GM13976 (cell line): ENCODE results near the gene PNLIPRP1.

Experiments
- DNase-seq: peaks from one replicate; pipeline ENCODE4 v3.0.0; 2012; ENCODE audit warnings: low spot score
- in situ Hi-C: fragments of 300-500 bp; cut with MboI; formaldehyde crosslinking; loops from one replicate; pipeline ENCODE4 v1.12.0; 2022; ENCODE audit warnings: low sequenced_read_pairs, mixed read lengths, inconsistent platforms; ENCODE audit not compliant: unreplicated experiment
- TF ChIP-seq, protein P1 (sequence below): IDR thresholded peaks from 2 replicates; pipeline ENCODE4 v1.5.1; 2012; ENCODE audit warnings: borderline replicate concordance, mild to moderate bottlenecking; ENCODE audit not compliant: insufficient read depth; ENCODE audit errors: extremely low read depth, missing control alignments, control extremely low read depth

Gene PNLIPRP1

DNA sequence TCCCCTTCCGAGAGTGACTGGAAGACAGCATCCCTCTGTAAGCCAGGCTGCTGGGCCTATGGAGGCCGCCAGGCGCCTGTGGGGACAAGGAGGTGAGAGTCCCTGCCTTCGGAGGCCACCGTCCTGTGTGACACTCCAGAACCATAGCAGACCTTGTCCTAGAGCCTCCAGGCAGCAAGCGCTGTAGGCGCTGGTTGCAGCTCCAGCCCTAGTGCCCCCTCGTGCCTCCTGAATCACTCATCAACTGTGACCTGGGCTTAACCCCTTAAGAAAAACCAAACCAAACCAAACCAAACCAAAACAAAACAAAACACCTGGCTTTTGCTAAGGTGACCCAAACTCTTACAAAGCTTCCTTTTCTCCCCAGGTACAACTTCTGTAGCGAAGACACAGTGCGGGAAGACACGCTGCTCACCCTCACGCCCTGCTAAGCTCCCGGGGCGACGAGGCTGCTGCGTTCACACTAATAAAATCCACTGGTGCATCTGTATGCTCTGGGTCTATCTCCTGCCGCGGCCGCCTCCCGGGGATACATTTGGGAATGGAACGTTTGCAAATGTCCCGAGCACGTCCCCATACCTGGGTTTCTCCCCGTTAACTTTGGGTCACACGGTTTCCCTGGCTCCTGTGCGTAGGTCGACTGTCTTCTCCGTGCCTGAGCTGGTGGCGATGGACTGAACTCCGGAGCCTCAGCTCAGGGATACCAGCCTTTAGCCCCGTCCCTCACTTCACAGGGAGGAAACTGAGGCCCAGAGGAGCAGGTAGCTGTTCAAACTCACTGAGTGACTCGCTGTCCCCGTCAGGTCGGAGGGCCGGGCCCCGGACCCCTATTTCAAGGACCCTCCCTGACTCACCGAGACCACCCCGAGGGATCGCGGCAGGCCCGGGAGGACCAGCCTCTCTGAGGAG is 18.2 kb downstream of the PNLIPRP1 start:
- in situ Hi-C loops = no loop called here
- DNase-seq = no peak
- TF ChIP-seq, protein P1, sequence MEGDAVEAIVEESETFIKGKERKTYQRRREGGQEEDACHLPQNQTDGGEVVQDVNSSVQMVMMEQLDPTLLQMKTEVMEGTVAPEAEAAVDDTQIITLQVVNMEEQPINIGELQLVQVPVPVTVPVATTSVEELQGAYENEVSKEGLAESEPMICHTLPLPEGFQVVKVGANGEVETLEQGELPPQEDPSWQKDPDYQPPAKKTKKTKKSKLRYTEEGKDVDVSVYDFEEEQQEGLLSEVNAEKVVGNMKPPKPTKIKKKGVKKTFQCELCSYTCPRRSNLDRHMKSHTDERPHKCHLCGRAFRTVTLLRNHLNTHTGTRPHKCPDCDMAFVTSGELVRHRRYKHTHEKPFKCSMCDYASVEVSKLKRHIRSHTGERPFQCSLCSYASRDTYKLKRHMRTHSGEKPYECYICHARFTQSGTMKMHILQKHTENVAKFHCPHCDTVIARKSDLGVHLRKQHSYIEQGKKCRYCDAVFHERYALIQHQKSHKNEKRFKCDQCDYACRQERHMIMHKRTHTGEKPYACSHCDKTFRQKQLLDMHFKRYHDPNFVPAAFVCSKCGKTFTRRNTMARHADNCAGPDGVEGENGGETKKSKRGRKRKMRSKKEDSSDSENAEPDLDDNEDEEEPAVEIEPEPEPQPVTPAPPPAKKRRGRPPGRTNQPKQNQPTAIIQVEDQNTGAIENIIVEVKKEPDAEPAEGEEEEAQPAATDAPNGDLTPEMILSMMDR = no peak

DNA sequence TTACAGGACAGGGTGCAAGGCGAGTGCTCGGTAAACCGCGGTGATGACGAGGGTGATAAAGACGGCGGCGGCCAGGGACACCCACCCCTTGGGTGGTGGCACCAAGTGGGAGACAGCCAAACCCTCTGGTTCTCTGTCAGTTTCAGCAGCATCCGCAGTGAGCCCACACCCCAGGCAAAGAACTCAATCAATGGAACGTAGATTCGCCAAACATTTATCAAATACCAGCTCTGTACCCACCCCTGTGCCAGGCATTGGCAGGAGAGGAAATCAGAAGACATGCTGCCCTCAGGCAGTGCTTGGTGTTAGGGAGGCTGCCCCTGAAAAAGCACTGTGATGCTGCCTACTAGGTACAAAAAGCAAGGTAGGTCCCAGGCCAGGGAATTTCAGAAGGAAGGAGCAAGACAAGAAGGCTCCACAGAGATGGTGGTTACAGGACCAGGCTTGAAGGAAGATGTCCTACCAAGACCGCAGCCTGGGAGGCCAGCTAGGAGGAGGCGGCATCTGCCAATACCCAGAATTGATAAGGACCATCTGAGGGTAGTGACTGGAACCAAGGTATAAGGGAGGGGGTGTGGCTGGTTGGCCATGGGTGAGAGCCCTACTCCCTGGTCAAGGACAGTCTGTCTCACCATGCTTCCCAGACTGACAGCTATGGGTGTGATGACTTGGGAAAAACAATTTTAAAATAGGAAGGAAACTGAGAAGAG is 19.8 kb downstream of the PNLIPRP1 start:
- in situ Hi-C loops = no loop called here
- no peak for DNase-seq
- TF ChIP-seq, protein P1 = no peak

DNA sequence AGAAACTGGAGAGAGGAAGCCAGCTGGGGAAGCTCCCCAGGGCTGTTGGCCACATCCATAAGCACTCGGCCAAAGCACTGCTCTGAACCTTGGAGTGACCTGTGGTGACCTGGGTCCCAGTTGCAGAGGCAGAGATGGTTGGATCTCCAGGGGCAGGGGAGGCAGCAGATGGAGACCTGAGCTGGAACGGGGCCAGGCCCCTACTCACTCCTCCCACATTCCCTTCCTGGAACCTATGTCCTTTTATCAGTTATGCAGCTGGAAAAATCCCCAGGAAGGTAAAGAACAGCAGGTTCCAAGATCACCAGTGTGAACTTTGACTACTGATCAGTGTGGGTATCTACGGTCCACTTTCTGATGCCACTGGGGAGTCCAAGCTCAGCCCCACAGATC is 20.4 kb downstream of the PNLIPRP1 start:
- TF ChIP-seq, protein P1 = no peak
- in situ Hi-C loops = no loop called here

DNA sequence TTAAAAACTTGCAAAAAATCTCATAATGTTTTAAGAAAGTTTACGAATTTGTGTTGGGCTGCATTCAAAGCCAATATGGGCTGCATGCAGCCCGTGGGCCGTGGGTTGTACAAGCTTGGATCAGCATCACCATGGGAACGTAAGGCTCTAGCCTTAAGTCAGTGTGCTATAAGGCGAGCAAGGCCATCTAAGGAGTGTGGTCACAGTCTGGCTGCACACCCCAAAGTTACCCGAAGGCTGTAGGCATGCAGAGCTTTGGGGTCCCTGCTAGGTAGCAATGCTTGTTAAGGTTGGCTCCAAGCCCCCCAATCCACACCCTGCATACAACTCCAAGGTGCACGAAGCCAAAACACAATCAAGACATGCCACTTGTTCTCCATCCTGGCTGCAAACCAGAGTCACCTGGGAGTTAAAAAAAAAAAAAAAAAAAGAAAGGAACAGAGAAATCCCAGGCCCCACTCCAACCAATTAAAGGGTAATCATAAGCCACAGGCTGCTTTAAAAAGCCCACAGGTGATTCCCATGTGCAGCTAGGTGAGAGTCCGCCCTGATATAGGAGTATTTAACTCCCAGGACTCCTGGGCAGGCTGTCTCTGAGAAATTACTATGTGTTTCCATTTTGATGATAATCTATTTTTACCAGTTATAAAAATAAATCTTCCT is 21.5 kb downstream of the PNLIPRP1 start:
- TF ChIP-seq, protein P1 = no peak
- no peak for DNase-seq
- in situ Hi-C loops = no loop called here

More for the DNA sequence above, 20.4 kb downstream of the PNLIPRP1 start:
- DNase-seq = no peak

DNA sequence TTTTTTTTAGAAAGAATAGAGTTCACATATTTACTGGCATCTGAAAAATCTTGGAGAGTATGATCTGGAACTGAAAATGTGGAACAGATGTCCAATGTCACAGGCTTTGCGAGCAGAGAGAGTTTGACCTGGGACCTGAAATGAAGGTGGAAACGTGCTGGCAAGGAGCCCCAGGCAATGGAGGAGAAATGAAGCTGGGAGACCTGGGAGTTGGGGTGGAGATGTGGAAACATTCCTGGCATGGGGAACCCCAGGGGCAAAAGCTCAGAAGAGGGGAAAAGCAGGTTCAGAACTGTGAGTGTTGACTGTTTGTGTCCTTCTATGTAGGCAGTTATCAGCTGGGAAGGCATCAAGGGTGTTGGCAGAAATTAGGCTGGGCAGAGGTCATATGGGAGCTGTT is 22.7 kb downstream of the PNLIPRP1 start:
- TF ChIP-seq, protein P1 = no peak
- in situ Hi-C loops = no loop called here
- no peak for DNase-seq

DNA sequence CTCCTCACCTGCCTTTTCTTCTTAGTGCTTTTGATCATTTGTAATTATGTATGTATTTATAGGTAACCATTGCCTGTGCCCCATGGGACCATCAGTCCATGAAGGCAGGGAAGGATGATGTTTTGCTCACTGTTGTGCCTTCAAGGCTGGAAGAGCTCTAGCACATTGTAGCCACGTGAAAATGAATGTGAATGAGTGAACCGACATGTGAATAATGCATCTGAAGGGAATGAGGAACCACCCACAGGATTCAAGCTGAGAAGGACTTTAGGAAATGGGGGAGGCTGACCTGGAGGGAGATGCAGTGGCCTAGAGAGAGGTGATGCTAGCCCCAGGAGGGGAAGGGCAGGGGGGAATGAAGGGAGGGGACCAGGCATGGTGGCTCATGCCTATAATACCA is 24.0 kb downstream of the PNLIPRP1 start:
- TF ChIP-seq, protein P1 = no peak
- in situ Hi-C loops = no loop called here
- DNase-seq = no peak
